GM19239 (cell line): Measurements from ENCODE around the gene CAMTA1.

Source experiments
- DNase-seq: peaks from one replicate; pipeline ENCODE4 v3.0.0; 2011; ENCODE audit warnings: low spot score; ENCODE audit not compliant: insufficient read length
- FAIRE-seq: peaks from 2 replicates; lab custom pipeline; 2011; peaks lifted over from hg19 to GRCh38; lab: Jason Lieb, UNC

CAMTA1 gene

DNA sequence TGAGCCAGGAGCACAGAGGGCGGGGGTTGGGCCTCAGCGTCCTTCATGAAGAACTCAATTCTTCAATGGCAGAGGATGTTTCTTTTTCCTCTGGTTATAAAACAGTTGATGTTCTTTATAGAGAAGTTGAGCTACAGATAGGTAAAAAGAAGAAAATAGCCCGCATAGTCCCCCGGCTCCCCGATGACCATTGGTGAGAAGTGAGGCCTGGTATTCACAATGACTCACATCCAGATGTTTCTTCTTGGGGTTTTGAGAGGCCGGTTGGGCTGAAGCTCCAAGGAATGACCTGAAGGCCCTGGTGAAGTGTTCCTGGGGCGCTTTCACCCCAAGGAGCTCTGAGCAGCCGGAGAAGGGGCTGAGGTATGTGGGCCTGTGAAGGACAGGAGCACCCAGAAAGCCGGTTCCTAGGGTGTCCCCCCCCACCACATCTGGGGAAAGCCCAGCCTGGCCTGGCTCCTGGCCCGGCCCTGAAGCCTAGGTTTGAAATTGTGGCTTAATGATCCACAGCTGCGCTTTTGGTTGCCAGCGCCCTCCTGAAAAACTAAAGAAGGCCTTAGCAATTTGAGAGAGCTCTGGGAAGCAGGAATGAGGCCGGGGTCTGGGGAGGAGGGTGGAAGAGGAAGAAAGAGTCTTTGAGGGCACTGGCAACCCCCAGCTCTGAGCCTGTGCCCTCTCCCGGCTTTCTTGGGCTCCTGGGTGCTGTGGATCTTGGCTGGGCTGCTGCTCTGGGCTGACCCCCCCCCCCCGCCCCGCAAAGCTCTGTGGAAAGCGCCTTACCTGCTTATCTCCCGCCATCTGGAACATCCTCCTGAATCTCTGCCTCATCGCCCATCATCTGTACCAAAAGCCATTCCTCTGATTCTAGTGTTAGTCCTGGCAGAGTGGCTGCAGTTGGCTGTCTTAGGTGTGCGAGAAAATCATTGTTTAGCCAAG lies 444.7 kb downstream of the CAMTA1 start:
- FAIRE-seq (no peak), DNase-seq (no peak)

DNA sequence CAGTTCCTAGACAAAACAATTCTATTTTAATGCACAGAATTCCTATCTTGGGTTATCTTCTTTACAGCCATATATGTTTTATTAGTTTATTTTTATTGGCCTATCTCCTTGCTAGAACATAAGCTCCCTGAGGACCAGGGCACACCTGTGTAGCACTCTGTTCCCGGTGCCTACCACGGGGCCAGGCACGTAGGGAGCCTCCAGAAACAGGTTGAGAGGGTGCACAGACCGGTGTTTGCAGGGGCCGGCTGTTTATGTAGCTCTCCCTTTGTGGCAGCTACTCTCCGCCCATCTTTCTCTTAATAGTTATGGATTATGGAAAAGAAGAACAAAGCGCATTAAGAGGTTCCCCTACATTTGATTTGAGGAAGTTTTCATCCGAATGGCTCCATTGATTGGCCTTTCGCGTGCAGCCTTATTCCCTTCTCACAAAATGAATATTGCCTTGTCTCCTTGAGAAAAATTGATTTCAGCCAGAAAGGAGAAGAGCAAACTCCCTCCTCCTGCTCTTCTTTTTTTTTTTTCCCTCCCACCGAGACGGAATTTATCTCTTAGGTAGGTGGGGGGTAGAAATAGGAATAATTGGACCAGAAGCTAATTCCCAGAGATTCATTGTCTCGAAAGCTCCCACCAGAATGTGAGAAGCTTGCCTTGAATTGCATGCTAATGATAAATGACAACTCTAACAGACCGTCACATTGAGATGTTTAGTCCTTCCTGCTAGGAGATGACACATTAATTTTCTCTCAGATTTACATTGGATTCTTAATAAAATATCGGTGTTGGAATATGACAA lies 447.4 kb downstream of the CAMTA1 start:
- FAIRE-seq, result no peak
- DNase-seq, result no peak

DNA sequence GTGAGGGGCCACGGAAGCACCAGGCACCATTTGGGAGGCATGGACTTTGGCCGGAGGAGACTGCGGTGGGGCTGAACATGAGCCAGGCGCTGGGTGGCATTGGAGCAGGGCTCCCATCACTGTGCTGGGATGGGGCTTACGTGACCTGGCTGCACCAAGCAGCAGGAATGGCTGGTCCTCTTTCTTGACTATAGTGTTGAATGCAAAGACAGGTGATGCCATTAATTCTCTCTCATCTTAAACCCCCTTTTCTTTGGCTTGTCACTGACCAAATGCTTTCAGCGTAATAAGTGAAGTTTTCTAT lies 447.9 kb downstream of the CAMTA1 start:
- DNase-seq (no peak), FAIRE-seq (no peak)

DNA sequence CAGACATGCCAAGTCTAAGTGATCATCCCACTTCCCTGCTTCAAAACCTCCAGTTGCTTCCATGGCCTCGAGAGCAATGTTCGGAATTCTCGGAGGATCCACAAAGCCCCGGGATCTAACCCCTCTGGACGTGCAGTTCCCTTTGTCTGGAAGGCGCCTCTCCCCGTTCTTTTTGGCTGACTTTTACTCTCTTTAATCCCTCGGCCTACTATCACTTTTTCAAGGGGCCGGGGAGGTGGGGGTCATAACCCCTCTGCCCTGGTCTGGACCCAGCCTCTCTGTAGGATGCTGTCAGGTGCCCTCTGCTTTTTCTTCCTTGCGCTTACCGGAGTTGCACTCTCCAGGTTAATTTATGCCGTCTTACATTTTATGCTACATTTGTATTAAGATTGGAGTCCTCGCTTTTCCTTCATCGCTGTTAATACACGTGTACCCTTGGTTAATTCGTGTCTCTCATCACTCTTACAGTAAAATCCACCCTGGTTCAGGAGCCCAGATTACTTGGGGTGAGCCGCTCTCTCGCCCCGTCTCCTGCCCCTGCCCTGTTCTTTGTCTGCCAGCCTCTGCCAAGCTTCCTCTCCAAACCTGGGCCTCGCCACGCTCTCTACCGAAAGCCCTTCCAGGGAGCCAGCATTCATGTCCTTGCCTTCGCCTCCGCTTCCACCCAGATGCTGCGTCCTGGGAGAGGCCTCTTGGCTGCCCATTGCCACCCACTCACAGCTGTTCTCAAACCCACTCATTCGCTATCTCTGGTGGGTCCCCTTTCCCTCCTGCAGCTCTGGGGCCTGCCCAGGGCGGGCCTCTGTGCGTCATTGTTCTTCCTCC lies 448.6 kb downstream of the CAMTA1 start:
- no peak for FAIRE-seq
- DNase-seq, result no peak

DNA sequence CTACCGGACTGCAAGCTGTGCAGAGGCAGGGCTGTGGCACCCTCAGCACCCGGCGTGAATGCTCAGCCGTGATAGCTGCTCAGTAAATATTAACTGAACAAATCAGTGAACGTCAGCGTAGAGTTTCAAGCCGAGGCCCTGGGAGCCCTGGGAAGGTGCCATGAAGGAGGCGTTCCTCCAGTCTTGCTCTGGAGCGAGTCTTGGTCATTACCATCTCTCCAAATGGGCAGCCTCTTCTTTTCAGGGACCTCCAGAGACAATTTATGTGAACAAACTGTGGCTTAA lies 449.2 kb downstream of the CAMTA1 start:
- DNase-seq, result no peak

DNA sequence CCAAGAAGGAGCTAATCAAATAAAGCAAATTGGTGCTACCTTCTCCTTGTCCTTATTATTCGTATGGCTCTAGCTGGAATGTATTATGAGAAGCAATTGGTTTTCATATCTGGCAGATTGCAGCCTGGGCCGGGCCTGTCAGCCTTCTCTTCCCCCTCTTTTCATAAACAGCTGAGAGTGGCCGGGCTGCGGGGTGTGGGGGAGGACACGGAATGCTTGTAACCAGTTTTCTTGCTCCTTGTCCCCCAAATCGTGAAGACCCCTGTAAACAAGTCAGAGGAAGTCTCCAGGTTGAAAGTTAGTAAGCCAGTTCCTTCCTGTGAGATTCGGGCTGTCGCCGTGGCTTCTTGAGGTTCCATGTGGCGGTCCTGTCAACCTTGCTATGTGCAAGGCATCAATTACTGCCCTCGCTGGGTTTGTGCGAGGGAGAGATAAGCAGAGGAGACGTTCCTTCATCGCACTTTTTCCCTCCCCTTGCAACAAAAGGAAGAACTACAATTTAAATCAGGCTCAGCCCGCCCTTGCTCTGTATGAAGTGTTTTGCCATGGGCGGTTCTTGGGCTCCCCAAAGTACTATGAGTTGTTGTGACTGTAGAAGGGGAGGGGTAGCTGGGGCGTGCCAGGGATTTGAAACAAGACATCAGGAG lies 450.7 kb downstream of the CAMTA1 start:
- DNase-seq (no peak), FAIRE-seq (no peak)

More for the DNA sequence above, 449.2 kb downstream of the CAMTA1 start:
- FAIRE-seq, result no peak

DNA sequence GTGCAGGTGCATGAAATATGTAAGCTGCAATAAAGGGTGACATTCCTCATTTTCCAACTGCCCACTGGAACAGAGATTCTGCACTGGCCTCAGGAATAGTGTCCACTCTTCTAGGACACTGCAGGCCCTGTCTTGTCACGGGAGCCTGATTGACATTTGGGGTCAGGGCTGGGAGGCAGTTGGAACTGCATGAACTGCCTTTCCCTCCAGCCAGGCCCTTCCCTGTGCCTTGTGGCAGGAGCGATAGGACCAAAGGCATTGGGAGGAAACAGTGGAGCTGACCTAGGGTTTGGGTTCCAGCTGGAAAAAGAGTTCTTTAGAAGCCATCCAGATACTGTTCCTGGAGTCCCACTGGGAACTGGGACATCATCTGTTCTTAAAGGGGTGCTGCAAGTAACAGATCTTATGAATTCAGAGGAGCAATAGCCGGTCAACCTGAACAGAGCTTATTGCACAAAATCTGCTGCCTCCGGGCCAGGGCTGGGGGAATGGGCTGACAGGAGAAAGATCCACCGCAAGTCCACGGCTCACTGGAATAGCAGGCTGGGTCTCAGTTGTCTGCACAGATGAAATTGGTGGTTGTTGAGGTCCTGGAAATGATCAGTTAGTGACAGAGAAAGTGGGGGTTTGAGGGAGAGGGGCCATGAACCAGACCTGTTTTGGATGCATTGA lies 451.7 kb downstream of the CAMTA1 start:
- no peak for FAIRE-seq

DNA sequence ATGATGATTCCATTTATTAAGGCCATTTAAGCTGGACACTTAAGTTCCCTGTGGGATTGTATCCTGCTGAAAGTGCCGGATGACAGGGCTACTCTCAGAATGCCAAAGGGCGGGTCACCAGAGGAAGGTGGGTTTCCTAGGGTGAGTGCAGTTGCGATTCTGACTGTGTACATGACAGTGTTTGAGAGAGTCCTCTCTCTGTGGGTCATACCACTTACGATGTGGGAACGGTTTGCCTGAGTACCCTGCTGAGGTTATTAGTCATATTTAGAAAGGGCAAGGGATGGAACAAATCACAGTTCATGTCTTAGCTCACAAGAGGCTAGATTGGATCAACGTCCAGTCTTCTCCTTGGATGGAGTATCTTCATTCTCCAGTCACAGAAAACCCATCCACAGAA lies 461.9 kb downstream of the CAMTA1 start:
- FAIRE-seq (no peak), DNase-seq (no peak)

More for the DNA sequence above, 451.7 kb downstream of the CAMTA1 start:
- no peak for DNase-seq

DNA sequence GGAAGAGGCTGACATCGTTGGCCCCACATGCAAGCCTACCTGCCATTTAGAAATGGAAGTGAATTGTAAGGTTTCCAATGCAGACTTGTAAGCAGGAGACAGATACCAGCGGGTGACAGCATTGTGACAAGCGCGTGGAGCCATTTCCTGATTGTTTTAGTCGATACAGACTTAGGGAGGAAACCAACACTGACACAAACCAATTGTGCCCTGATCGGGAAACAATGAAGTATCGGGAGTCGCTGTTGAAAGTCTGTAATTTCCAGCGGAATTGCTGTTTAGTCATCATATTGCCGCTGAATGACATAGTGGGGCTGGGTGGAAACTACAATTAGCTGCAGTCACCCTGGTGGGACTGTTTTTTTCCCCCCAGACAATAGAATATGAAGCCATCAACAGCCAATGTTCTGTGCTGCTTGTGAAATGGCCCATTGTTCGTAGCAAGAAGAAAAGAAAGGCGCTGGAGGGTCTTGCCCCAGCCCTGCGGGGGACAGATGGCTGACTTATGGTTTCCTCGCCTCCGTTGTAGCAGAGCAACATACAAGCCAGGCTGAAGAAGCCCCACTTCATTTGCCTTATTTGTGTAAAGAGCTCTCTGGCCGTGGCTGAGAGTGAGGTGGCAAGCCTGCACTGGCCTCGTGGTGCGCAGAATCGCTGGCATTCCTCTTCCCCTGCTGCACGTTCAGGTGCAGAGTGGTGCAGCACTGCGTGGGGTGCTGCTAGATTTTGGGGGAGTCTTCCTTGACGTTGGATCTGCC lies 462.7 kb downstream of the CAMTA1 start:
- DNase-seq, result no peak
- no peak for FAIRE-seq

DNA sequence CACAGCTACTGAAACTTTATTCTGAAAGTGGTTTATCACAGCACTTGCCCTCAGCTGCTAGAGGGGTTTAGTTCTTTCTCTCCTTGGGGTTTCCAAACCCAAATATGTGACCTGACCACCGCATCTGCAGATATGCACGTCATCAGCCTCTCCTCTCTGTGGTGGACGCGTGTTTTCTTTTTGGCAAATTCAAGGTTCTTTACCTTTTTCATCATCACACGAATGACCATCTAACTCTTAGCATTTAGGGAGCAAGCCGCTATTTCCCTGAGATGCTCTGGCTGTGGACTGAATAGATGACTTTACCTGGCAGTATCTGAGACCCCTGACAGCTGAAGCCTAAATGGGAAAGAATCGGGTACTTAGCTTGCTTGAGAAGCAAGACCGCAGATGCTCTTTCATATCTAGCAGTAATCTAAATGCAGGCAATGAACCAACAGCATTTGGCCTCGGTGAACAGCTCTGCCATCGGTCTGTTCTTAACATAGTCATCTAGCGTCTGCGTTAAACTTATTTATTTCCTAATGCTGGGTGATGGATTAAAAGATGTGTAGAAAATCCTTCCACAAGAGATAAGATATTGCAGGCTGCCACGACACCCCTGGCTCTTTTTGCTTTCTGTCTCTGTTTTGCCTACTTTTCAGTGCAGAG lies 463.4 kb downstream of the CAMTA1 start:
- no peak for DNase-seq
- FAIRE-seq, result no peak

DNA sequence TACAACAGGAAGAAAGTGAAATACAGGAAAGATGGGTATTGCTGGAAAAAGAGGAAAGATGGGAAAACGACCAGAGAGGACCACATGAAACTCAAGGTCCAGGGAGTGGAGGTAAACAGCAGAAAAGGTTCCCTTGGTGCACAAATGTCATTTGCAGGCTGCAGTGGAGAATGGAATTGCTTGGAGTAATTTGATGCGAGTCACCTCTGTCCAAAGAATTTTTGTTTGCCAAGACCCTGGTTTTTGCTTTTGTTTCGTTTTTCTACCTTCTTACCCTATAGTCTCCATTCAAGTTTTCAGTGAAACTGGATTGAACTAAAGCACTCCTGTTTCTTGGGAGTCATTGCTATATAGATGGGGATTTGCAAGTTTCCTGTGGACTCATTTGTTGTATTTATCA lies 464.3 kb downstream of the CAMTA1 start:
- DNase-seq, result no peak
- no peak for FAIRE-seq

DNA sequence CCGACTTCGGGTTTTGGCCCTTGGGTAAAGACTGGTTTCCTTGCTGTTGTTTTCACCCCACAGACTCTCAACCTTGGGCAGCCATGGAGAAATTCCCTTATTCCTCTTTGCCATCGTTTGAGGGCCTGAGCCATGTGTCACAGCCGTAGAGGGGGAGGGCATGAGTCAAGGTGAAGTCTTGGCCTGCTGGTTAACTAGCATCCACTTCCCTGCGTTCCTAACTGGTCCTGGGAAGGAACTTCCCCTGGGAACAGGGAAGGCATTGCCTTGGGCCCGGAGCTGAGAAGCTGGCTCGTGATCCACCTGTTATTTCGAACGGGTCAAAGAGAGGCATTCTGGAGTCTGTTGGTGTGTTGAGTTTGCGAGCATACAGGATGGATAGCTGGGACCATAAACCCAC lies 464.9 kb downstream of the CAMTA1 start:
- FAIRE-seq (no peak), DNase-seq (no peak)

DNA sequence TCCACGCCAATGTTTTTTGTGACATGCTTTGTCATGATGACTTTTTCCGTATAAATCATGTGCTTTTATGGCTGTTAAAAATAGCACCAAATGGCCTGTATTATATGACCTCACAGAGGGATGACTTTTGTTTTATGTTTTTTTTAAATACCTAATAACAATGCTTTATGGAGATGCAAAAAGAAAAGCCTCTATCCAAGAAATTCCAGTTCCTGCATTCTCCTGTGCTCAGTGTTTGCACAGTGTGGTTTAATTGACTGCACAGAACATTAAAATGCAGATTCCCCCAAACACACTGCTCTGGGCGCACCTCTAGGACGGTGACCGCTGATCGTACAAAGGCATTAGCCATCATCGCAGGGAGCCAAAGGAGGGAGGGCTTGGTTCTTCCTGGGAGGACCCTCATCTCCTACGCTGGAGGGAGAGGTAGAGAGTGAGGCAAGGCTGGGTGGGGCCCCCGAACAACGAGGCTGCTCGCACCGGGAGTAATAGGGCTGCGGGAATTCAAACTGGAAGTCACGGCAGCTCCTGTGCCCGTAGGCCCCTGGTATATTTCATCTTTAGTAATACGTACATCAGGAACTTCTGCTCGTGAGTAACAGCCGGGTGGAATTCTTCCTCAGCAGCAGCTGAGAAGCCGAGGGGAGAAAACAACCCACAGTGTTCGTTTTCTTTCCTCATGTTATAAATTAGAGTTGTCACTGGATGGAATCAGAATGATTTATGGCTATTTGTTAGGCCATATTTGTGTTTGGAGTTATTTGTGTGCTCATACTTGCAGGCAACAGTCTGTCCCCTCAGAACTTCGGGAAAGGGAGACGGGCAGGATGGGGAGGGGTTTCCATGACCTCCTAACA lies 465.6 kb downstream of the CAMTA1 start:
- no peak for FAIRE-seq
- DNase-seq, result no peak

DNA sequence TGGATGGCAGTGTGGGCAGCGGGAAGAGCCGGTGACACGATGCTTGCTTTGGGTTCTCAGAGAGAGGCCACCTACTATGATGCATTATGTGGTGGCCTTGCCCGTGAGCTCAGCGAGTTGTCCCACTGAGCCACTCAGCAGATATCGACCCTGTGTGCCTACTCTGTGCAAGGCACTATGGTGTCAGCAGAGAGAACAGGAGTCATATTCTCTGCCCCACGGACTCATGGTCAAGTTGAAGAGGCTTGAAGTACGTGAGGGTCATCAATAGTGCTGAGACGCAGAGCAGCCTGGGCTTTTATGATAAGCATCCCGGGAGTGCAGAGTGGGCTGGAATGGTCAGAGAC lies 466.2 kb downstream of the CAMTA1 start:
- DNase-seq (no peak), FAIRE-seq (no peak)

DNA sequence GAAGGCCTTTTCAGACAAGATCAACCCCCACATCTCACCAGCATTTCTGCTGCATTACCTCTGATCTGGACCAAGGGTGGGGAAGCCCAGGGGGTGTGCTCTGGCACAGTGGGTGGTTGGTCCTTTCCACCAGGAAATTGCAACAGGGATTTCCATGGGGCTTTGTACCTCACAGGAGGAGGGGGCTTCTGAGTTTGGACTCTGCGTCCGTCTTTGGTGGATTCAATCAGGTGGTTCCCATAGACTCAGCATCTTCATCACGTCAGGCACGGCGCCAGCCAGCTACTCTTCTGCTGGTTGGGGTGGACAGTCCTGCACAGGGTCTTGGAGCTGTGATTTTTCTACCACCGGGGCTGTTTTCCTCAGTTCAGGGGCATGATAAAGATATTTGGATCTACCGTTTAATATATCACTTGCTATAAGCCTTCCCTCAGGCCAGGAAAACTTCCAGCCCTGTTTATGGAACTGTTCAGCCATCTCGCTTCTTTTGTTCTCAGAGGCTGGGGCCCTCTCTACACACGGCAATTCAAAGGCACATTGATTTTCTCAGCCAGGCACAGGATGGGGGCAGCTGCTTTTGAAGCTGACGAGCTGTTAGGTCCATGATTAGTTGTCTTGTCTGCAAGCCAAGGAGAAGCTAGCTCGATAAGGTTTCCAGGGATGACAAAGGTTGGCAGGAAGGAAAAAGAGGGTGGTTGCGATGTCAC lies 467.3 kb downstream of the CAMTA1 start:
- DNase-seq, result no peak
- no peak for FAIRE-seq

DNA sequence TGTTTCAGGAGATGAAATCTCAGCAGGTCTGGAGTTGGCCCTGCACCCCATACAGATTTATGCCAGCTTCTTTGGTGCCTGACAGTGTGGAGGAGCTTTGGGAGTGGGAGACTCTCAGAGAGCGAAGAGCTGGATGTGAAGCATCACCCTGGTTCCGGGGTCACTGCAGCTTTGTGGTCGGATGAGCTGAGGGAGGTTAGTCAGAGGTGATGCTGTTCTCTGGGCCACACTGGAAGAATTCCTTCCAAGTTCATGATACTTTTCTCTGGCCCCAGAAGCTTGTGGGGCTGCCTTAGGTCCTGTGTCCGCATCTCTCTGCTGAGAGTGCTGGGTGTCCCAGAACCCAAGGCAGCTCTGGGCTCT lies 467.8 kb downstream of the CAMTA1 start:
- DNase-seq (no peak), FAIRE-seq (no peak)

DNA sequence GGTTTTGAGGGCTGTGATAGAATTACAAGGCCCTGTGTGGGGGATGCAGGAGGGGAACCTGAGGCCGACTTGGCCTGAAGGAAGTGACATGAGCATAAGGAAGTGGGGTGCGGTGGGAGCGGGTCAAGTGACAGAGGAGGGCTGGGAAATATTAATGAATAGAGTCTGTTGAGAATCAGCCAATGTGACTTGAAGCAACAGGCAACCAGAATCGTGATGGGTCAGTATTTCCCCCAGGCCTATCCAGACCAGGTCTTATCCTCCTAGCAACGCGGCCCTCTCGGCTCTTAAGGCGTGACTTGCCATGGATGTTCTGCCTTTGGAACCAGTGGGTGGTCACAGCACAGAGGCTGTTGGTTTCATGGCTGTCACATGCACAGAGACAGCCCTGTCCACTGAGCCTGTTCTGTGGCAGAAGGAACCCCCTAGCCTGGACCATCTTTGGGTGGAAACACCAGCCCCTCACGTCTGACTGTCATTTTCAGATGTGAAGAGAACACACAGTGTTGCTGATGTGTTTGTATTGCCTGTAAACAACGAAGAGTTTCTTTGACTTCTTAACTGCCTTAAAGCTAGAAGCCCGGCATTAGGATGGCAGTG lies 468.8 kb downstream of the CAMTA1 start:
- FAIRE-seq, result no peak
- no peak for DNase-seq
